Measurements from ENCODE around the gene SARS1. TPM values are rescaled to one million over a fixed set of nuclear protein-coding genes. Genes with fewer than 3 reads are reported as not detected.
A peak's percentile ranks its signal among the peaks of the same experiment; 100 is the strongest.

The SARS1 gene
- total RNA-seq, 1 experiment from 2014 or later, result 158 TPM

DNA sequence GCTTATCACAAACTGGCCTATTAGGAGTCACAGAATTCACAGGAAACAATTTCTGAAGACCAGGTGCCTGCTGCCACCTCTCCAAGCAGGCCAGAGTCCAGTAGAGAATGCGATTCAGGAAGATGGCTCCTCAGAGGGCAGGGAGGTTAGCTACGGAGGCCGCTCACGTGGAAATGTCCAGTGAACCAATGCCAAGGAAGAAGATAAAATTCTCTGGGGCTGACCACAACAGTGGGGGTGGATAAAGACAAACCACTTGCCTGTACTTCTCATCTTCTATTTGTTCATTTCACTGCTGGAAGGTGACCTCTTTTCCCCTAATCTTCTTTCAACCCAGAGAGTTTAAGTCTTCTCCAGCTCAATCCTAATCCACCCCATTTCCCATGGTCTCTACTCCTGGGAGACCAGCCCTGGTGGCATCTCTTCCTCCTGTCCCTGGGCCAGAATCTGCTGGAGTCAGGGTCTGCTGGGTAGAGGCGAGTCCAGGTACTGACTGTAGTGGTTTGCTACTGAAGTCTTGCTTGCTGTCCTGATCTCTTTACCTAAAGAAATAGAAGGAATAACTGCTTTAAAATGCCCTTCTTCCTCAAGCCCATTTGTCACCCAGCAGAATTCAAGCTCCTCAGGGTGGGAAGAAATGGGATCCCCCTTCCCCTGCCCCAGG lies 66.0 kb downstream of the SARS1 start:
- Histone ChIP-seq H3K27ac (ENCODE audit: low read length) (no peak overlapping the region), H3K36me3 (ENCODE audit: low read depth, low read length) (peaks cover 11% of the 10 kb centered on the region), H3K79me2 (ENCODE audit: low read length) (peaks cover 35% of the 10 kb centered on the region), H3K4me3 (ENCODE audit: low read length) (no peak overlapping the region), H3K9me2 (replicated peaks; ENCODE audit: low read length) (no peaks in the 10 kb centered on the region), H3K4me2 (ENCODE audit: low read length) (no peak overlapping the region), H3F3A (ENCODE audit: low read length, unreplicated experiment) (peaks cover 10% of the 10 kb centered on the region), H3K9ac (ENCODE audit: low read length) (no peak overlapping the region), H4K20me1 (ENCODE audit: low read length) (no peaks in the 10 kb centered on the region), H3K9me3 (ENCODE audit: low read length) (no peaks in the 10 kb centered on the region), H3K27me3 (ENCODE audit: low read length) (no peaks in the 10 kb centered on the region), H3K4me1 (ENCODE audit: insufficient read depth, low read length) (peaks cover 56% of the 10 kb centered on the region), H2AFZ (ENCODE audit: low read length) (no peak overlapping the region)
- POLR2A ChIA-PET (ENCODE audit: unreplicated experiment), result no interaction called here
- no TSS peak for BruUV-seq (replicated peaks)
- no peak for TF ChIP-seq EZH2 (IDR thresholded peaks at IDR 0.05; ENCODE audit: low read length, unreplicated experiment)
- TF ChIP-seq, protein P1, sequence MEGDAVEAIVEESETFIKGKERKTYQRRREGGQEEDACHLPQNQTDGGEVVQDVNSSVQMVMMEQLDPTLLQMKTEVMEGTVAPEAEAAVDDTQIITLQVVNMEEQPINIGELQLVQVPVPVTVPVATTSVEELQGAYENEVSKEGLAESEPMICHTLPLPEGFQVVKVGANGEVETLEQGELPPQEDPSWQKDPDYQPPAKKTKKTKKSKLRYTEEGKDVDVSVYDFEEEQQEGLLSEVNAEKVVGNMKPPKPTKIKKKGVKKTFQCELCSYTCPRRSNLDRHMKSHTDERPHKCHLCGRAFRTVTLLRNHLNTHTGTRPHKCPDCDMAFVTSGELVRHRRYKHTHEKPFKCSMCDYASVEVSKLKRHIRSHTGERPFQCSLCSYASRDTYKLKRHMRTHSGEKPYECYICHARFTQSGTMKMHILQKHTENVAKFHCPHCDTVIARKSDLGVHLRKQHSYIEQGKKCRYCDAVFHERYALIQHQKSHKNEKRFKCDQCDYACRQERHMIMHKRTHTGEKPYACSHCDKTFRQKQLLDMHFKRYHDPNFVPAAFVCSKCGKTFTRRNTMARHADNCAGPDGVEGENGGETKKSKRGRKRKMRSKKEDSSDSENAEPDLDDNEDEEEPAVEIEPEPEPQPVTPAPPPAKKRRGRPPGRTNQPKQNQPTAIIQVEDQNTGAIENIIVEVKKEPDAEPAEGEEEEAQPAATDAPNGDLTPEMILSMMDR (conservative IDR thresholded peaks at IDR 0.05; ENCODE audit: low read depth, low read length), result no peak
- no peak for TF ChIP-seq EZH2phosphoT487 (IDR thresholded peaks at IDR 0.05; ENCODE audit: borderline replicate concordance, low read length)
- no peak for ATAC-seq
- intact Hi-C loops (cut with micrococcal nuclease), result no loop called here
- no peak for DNase-seq
- CTCF ChIA-PET, result no interaction called here

DNA sequence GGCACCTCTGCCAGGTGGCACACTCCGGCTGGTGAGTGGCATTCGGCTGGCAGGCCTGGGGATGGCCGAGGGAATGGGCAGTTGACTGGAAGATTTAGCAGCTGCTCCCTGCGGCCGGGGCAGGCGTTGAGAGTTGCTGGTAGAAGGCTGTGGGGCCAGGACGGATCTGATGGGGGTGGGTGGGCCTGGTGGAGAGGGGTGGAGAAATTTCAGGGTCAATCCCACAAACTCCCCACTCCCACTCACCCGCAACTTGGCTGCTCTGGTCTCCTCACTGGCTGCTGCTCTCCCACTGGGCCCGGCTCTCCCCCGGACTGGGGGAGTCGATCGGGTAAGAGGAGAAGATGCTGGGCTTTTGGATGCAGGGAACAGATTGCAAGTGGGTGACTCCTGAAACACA lies 67.1 kb downstream of the SARS1 start:
- ChIA-PET CTCF (no interaction called here), POLR2A (ENCODE audit: unreplicated experiment) (no interaction called here)
- peak overlapping the region; percentile 89; the same call in 1 of the 2 replicates for H3K4me2 ChIP-seq (ENCODE audit: low read length)
- no peaks in the 10 kb centered on the region for H4K20me1 ChIP-seq (ENCODE audit: low read length)
- H3K4me1 ChIP-seq (ENCODE audit: insufficient read depth, low read length), result peaks cover 46% of the 10 kb centered on the region
- H3K9ac ChIP-seq (ENCODE audit: low read length), result no peak overlapping the region
- no peaks in the 10 kb centered on the region for H3K9me2 ChIP-seq (replicated peaks; ENCODE audit: low read length)
- no peak overlapping the region for H2AFZ ChIP-seq (ENCODE audit: low read length)
- no peaks in the 10 kb centered on the region for H3K27me3 ChIP-seq (ENCODE audit: low read length)
- no peak overlapping the region for H3K27ac ChIP-seq (ENCODE audit: low read length)
- ATAC-seq, result no peak
- peaks cover 11% of the 10 kb centered on the region for H3K36me3 ChIP-seq (ENCODE audit: low read depth, low read length)
- DNase-seq, result no peak
- peaks cover 1% of the 10 kb centered on the region for H3F3A ChIP-seq (ENCODE audit: low read length, unreplicated experiment)
- intact Hi-C loops (cut with micrococcal nuclease), result no loop called here
- no TSS peak for BruUV-seq (replicated peaks)
- no peak overlapping the region for H3K4me3 ChIP-seq (ENCODE audit: low read length)
- TF ChIP-seq EZH2 (IDR thresholded peaks at IDR 0.05; ENCODE audit: low read length, unreplicated experiment), result no peak
- TF ChIP-seq, protein P1 (conservative IDR thresholded peaks at IDR 0.05; ENCODE audit: low read depth, low read length), result no peak
- TF ChIP-seq EZH2phosphoT487 (IDR thresholded peaks at IDR 0.05; ENCODE audit: borderline replicate concordance, low read length), result no peak
- H3K79me2 ChIP-seq (ENCODE audit: low read length), result peaks cover 35% of the 10 kb centered on the region
- no peaks in the 10 kb centered on the region for H3K9me3 ChIP-seq (ENCODE audit: low read length)
